GM19025 (cell line): Measurements from ENCODE around the gene TTC4.

ENCODE experiments used
- ATAC-seq: cut with Tn5 transposase; IDR thresholded peaks from one replicate; pipeline ENCODE4 v1.9.1; 2021; ENCODE audit warnings: mild to moderate bottlenecking, low read depth, moderate library complexity; ENCODE audit not compliant: unreplicated experiment

TTC4 gene

GRCh38 chr1:54781023-54781723, 65.5 kb downstream of the TTC4 start:
- no peak for ATAC-seq

- ATAC-seq = no peak
Measured at GRCh38 chr1:54782156-54782555, 66.5 kb downstream of the TTC4 start.

GRCh38 chr1:54782588-54782987, 66.9 kb downstream of the TTC4 start:
- no peak for ATAC-seq

- no peak for ATAC-seq
Measured at GRCh38 chr1:54784066-54784465, 68.4 kb downstream of the TTC4 start.

GRCh38 chr1:54786778-54787177, 71.1 kb downstream of the TTC4 start:
- ATAC-seq = no peak

GRCh38 chr1:54787604-54788003, 71.9 kb downstream of the TTC4 start:
- ATAC-seq = no peak

- no peak for ATAC-seq
Measured at GRCh38 chr1:54788459-54788858, 72.8 kb downstream of the TTC4 start.

- ATAC-seq = no peak
Measured at GRCh38 chr1:54791880-54792522, 76.3 kb downstream of the TTC4 start.
